Measurements from ENCODE around the gene HAGH. TPM values are rescaled to one million over a fixed set of nuclear protein-coding genes. Genes with fewer than 3 reads are reported as not detected.
"Not testable (repeated sequence)": the region's sequence is repeated elsewhere in the genome, so short reads cannot be mapped to it uniquely, and the experiment has no call there.

Gene HAGH
- polyA plus RNA-seq, 2 of the 4 experiments (the other 2 are of a cell fraction): 34.9 to 66.4 TPM

- 84% methylated on average over 16 of the region's 18 CpGs for WGBS (ENCODE audit: missing lambda C conversion rate)
- TF ChIP-seq NR3C1 (IDR thresholded peaks at IDR 0.05) (no peak), POLR2AphosphoS2 (conservative IDR thresholded peaks at IDR 0.05; ENCODE audit: low read length) (no peak), FOXS1 (CRISPR knock-in tag; IDR thresholded peaks at IDR 0.05) (no peak), HOXB13 (CRISPR knock-in tag; IDR thresholded peaks at IDR 0.05; ENCODE audit: low read depth) (no peak), KDM1A (IDR thresholded peaks at IDR 0.05; ENCODE audit: low read depth) (no peak), MAZ (IDR thresholded peaks at IDR 0.05; ENCODE audit: borderline replicate concordance, low read depth, low read length) (no peak), SMC3 (IDR thresholded peaks at IDR 0.05) (no peak), CBX2 (IDR thresholded peaks at IDR 0.05; ENCODE audit: borderline replicate concordance, low read depth) (no peak), MAFK (IDR thresholded peaks at IDR 0.05; ENCODE audit: partially characterized antibody) (no peak), RARB (CRISPR knock-in tag; IDR thresholded peaks at IDR 0.05) (no peak)
- no peak for ATAC-seq
- no peak for DNase-seq (ENCODE audit: low read depth in 1 of 2, low spot score in 1 of 2)
- no peak for FAIRE-seq
- peaks cover 10% of the 10 kb centered on the region; the same call in 1 of the 3 replicates for H3K4me1 ChIP-seq
- no peaks in the 10 kb centered on the region for H3K9me3 ChIP-seq
- ChIA-PET POLR2A (no interaction called here), CTCF (interaction anchor here (0.6 kb wide), 1 partner anchor 227 kb away, joined by 3 read pairs; no protein-coding TSS in a partner anchor)
- H3K4me3 ChIP-seq: no peak overlapping the region
- H3K4me2 ChIP-seq: no peak overlapping the region
- no peak overlapping the region for H3K27ac ChIP-seq
Measured at GRCh38 chr16:1808691-1809090, 17.9 kb downstream of the HAGH start.

- POLR2A ChIA-PET: no interaction called here
- H3K27ac ChIP-seq: no peak overlapping the region
Measured at GRCh38 chr16:1807626-1808025, 19.0 kb downstream of the HAGH start.

GRCh38 chr16:1800701-1801100 is 25.9 kb downstream of the HAGH start:
- no peak for TF ChIP-seq NFE2L2 (conservative IDR thresholded peaks at IDR 0.05; ENCODE audit: low read length)
- TF ChIP-seq RNF2 (IDR thresholded peaks at IDR 0.05; ENCODE audit: borderline replicate concordance, low read depth): no peak
- no peak for TF ChIP-seq POLR2A (IDR thresholded peaks at IDR 0.05; ENCODE audit: low read length)
- TF ChIP-seq PHF8 (IDR thresholded peaks at IDR 0.05; ENCODE audit: borderline replicate concordance, low read depth): no peak
- no peak for TF ChIP-seq E2F6 (IDR thresholded peaks at IDR 0.05; ENCODE audit: borderline replicate concordance, low read depth)
- TF ChIP-seq EHMT2 (IDR thresholded peaks at IDR 0.05; ENCODE audit: low read depth): no peak
- no peak for TF ChIP-seq FOSL2 (IDR thresholded peaks at IDR 0.05)
- TF ChIP-seq FOSL2 (CRISPR knock-in tag; IDR thresholded peaks at IDR 0.05): no peak
- no peak for TF ChIP-seq SMC3 (IDR thresholded peaks at IDR 0.05)
- no peak for TF ChIP-seq MYC (IDR thresholded peaks at IDR 0.05; ENCODE audit: borderline replicate concordance, low read length)
- Histone ChIP-seq H3K4me3 (no peak overlapping the region), H3K9me3 (peaks cover 21% of the 10 kb centered on the region; the same call in 2 of the 3 replicates), H3K4me2 (no peak overlapping the region), H3K27ac (no peak overlapping the region), H3K4me1 (no peaks in the 10 kb centered on the region)
- no peak for FAIRE-seq
- DNase-seq (ENCODE audit: low read depth in 1 of 2, low spot score in 1 of 2): no peak
- WGBS (ENCODE audit: missing lambda C conversion rate): 84% methylated on average over 10 of the region's 10 CpGs
- POLR2A ChIA-PET: no interaction called here
- no peak for ATAC-seq
- CTCF ChIA-PET: interaction anchor here (1.0 to 2.1 kb wide), 2 partner anchors 12 to 40 kb away, joined by 3 to 15 read pairs; no protein-coding TSS in a partner anchor

More at GRCh38 chr16:1807626-1808025, 19.0 kb downstream of the HAGH start:
- ATAC-seq (no peak), DNase-seq (ENCODE audit: low read depth in 1 of 2, low spot score in 1 of 2) (no peak), FAIRE-seq (no peak)
- no peak for TF ChIP-seq MYC (IDR thresholded peaks at IDR 0.05; ENCODE audit: borderline replicate concordance, low read length)
- Histone ChIP-seq H3K9me3 (no peaks in the 10 kb centered on the region), H3K4me1 (peaks cover 4% of the 10 kb centered on the region; the same call in 1 of the 3 replicates), H3K4me2 (no peak overlapping the region), H3K4me3 (no peak overlapping the region)
- CTCF ChIA-PET: interaction anchor here (1.6 kb wide), 1 partner anchor 20 kb away, joined by 4 read pairs; the partner anchor contains the start of genes FAHD1 and HAGH
- 86% methylated on average over 9 of the region's 10 CpGs for WGBS (ENCODE audit: missing lambda C conversion rate)

- not testable (repeated sequence) for ATAC-seq; DNase-seq (ENCODE audit: low read depth in 1 of 2, low spot score in 1 of 2)
Measured at GRCh38 chr16:1799263-1799662, 27.4 kb downstream of the HAGH start.

More at GRCh38 chr16:1799263-1799662, 27.4 kb downstream of the HAGH start:
- 60% methylated on average over 5 of the region's 5 CpGs for WGBS (ENCODE audit: missing lambda C conversion rate)
- H3K4me3 ChIP-seq, H3K4me2 ChIP-seq, POLR2A ChIA-PET, H3K27ac ChIP-seq, FAIRE-seq, H3K4me1 ChIP-seq: not testable (repeated sequence)
- CTCF ChIA-PET: interaction anchor here (0.6 kb wide), 1 partner anchor 362 kb away, joined by 3 read pairs; no protein-coding TSS in a partner anchor
- H3K9me3 ChIP-seq: peaks cover 21% of the 10 kb centered on the region; the same call in 2 of the 3 replicates
